ENCODE results near the gene STYX.

STYX gene

GRCh38 chr14:52730709-52731111 lies 744 bp downstream of the STYX start:
- no peaks in the 10 kb centered on the region for H3K27me3 ChIP-seq (replicated peaks; ENCODE audit: control insufficient read depth, insufficient read depth, low read length)
- no peaks in the 10 kb centered on the region for H3K36me3 ChIP-seq (ENCODE audit: control insufficient read depth, insufficient read depth, low read length)
- peak overlapping the region; percentile 95 for H3K4me3 ChIP-seq (replicated peaks; ENCODE audit: low read depth, low read length)
- no peak for TF ChIP-seq CTCF (IDR thresholded peaks at IDR 0.05; ENCODE audit: insufficient read depth, low read length, poor library complexity, severe bottlenecking)
- DNase-seq (ENCODE audit: extremely low read depth, insufficient read length), result no peak

- Histone ChIP-seq H3K27me3 (replicated peaks; ENCODE audit: control insufficient read depth, insufficient read depth, low read length) (no peaks in the 10 kb centered on the region), H3K4me3 (replicated peaks; ENCODE audit: low read depth, low read length) (no peak overlapping the region), H3K36me3 (ENCODE audit: control insufficient read depth, insufficient read depth, low read length) (no peaks in the 10 kb centered on the region)
- TF ChIP-seq CTCF (IDR thresholded peaks at IDR 0.05; ENCODE audit: insufficient read depth, low read length, poor library complexity, severe bottlenecking), result no peak
- DNase-seq (ENCODE audit: extremely low read depth, insufficient read length), result no peak
Measured at GRCh38 chr14:52733824-52734223, 3.9 kb downstream of the STYX start.

GRCh38 chr14:52735921-52736489 lies 6.0 kb downstream of the STYX start:
- H3K36me3 ChIP-seq (ENCODE audit: control insufficient read depth, insufficient read depth, low read length), result no peaks in the 10 kb centered on the region
- H3K4me3 ChIP-seq (replicated peaks; ENCODE audit: low read depth, low read length), result no peak overlapping the region
- H3K27me3 ChIP-seq (replicated peaks; ENCODE audit: control insufficient read depth, insufficient read depth, low read length), result no peaks in the 10 kb centered on the region
- DNase-seq (ENCODE audit: extremely low read depth, insufficient read length), result no peak
- no peak for TF ChIP-seq CTCF (IDR thresholded peaks at IDR 0.05; ENCODE audit: insufficient read depth, low read length, poor library complexity, severe bottlenecking)

GRCh38 chr14:52738409-52738808 lies 8.4 kb downstream of the STYX start:
- DNase-seq (ENCODE audit: extremely low read depth, insufficient read length), result no peak
- TF ChIP-seq CTCF (IDR thresholded peaks at IDR 0.05; ENCODE audit: insufficient read depth, low read length, poor library complexity, severe bottlenecking), result no peak
- H3K27me3 ChIP-seq (replicated peaks; ENCODE audit: control insufficient read depth, insufficient read depth, low read length), result no peaks in the 10 kb centered on the region
- no peaks in the 10 kb centered on the region for H3K36me3 ChIP-seq (ENCODE audit: control insufficient read depth, insufficient read depth, low read length)
- no peak overlapping the region for H3K4me3 ChIP-seq (replicated peaks; ENCODE audit: low read depth, low read length)

- DNase-seq (ENCODE audit: extremely low read depth, insufficient read length), result no peak
- no peak overlapping the region for H3K4me3 ChIP-seq (replicated peaks; ENCODE audit: low read depth, low read length)
- H3K36me3 ChIP-seq (ENCODE audit: control insufficient read depth, insufficient read depth, low read length), result no peaks in the 10 kb centered on the region; the same call in 1 of the 2 replicates
- H3K27me3 ChIP-seq (replicated peaks; ENCODE audit: control insufficient read depth, insufficient read depth, low read length), result no peaks in the 10 kb centered on the region
- no peak for TF ChIP-seq CTCF (IDR thresholded peaks at IDR 0.05; ENCODE audit: insufficient read depth, low read length, poor library complexity, severe bottlenecking)
Measured at GRCh38 chr14:52740751-52741150, 10.8 kb downstream of the STYX start.

- no peak for DNase-seq (ENCODE audit: extremely low read depth, insufficient read length)
- H3K4me3 ChIP-seq (replicated peaks; ENCODE audit: low read depth, low read length), result no peak overlapping the region
- TF ChIP-seq CTCF (IDR thresholded peaks at IDR 0.05; ENCODE audit: insufficient read depth, low read length, poor library complexity, severe bottlenecking), result no peak
- H3K36me3 ChIP-seq (ENCODE audit: control insufficient read depth, insufficient read depth, low read length), result no peaks in the 10 kb centered on the region; the same call in 1 of the 2 replicates
- H3K27me3 ChIP-seq (replicated peaks; ENCODE audit: control insufficient read depth, insufficient read depth, low read length), result no peaks in the 10 kb centered on the region
Measured at GRCh38 chr14:52741865-52742264, 11.9 kb downstream of the STYX start.

All from GM06990 (cell line).